Right lobe of liver (tissue), 4 donors: ENCODE measurements around the gene SF1.

Source experiments
- POLR2A ChIP-seq: fragments of 450-650 bp; IDR thresholded peaks from one replicate; pipeline ENCODE4 v1.6.1; 2017; ENCODE audit warnings: antibody characterized with exemption, mild to moderate bottlenecking
- TF ChIP-seq, protein P1 (sequence below), 4 donors: fragments of 200-600 bp in 3 of 4; fragments of 450-650 bp in 1 of 4; IDR thresholded peaks; one replicate each; pipeline versions ENCODE4 v1.5.1 to v1.8.0; 2016 to 2022; ENCODE audit warnings: antibody characterized with exemption in 4 of 4, mild to moderate bottlenecking in 2 of 4
- donor health status: DM: no; HTN: no; CAD: no.
- donor health status: DM: no; HTN: no; CAD: no.
- donor health status: DM: no; HTN: yes; CAD: no.

GRCh38 chr11:64766881-64767280 lies 11.5 kb downstream of the SF1 start:
- TF ChIP-seq, protein P1, sequence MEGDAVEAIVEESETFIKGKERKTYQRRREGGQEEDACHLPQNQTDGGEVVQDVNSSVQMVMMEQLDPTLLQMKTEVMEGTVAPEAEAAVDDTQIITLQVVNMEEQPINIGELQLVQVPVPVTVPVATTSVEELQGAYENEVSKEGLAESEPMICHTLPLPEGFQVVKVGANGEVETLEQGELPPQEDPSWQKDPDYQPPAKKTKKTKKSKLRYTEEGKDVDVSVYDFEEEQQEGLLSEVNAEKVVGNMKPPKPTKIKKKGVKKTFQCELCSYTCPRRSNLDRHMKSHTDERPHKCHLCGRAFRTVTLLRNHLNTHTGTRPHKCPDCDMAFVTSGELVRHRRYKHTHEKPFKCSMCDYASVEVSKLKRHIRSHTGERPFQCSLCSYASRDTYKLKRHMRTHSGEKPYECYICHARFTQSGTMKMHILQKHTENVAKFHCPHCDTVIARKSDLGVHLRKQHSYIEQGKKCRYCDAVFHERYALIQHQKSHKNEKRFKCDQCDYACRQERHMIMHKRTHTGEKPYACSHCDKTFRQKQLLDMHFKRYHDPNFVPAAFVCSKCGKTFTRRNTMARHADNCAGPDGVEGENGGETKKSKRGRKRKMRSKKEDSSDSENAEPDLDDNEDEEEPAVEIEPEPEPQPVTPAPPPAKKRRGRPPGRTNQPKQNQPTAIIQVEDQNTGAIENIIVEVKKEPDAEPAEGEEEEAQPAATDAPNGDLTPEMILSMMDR (IDR thresholded peaks at IDR 0.05): no peak
- TF ChIP-seq POLR2A: no peak
